Inflammatory macrophage treated with lipopolysaccharide for 1 hour (primary cell): Measurements from ENCODE around the gene DEPDC7.
A peak's percentile ranks its signal among the peaks of the same experiment; 100 is the strongest.
"Not testable (repeated sequence)": the region's sequence is repeated elsewhere in the genome, so short reads cannot be mapped to it uniquely, and the experiment has no call there.

ENCODE experiments used
- DNase-seq, 2 donors: peaks; one replicate each; pipeline ENCODE4 v3.0.0-alpha.2; 2020 to 2022

DEPDC7 gene

GRCh38 chr11:33027233-33027632 lies 11.6 kb downstream of the DEPDC7 start:
- DNase-seq: no peak

- DNase-seq: no peak
Measured at GRCh38 chr11:33027846-33028536, 12.3 kb downstream of the DEPDC7 start.

GRCh38 chr11:33028537-33028914 lies 12.8 kb downstream of the DEPDC7 start:
- no peak for DNase-seq

GRCh38 chr11:33029218-33029617 lies 13.5 kb downstream of the DEPDC7 start:
- DNase-seq: not testable (repeated sequence)

- no peak for DNase-seq
Measured at GRCh38 chr11:33033493-33033892, 17.8 kb downstream of the DEPDC7 start.

- DNase-seq: no peak
Measured at GRCh38 chr11:33035011-33035410, 19.3 kb downstream of the DEPDC7 start.

- peak; percentile 28 to 68 for DNase-seq
Measured at GRCh38 chr11:33039274-33040032, 23.8 kb downstream of the DEPDC7 start, which contains the start of gene TCP11L1. Gene TCP11L1 (plus strand): TSS chr11:33039572. CDS start chr11:33043774, 4,202 bp downstream.

- DNase-seq: no peak
Measured at GRCh38 chr11:33040033-33040861, 24.6 kb downstream of the DEPDC7 start.

- DNase-seq: no peak
Measured at GRCh38 chr11:33040862-33041453, 25.3 kb downstream of the DEPDC7 start.

- DNase-seq: no peak
Measured at GRCh38 chr11:33043221-33043830, 27.6 kb downstream of the DEPDC7 start.

- DNase-seq: no peak
Measured at GRCh38 chr11:33044285-33044756, 28.6 kb downstream of the DEPDC7 start.

GRCh38 chr11:33045551-33046255 lies 30.0 kb downstream of the DEPDC7 start:
- DNase-seq: no peak

- DNase-seq: peak; percentile 80 to 89
Measured at GRCh38 chr11:33048701-33049100, 33.0 kb downstream of the DEPDC7 start.

GRCh38 chr11:33049565-33050408 lies 34.1 kb downstream of the DEPDC7 start:
- not testable (repeated sequence) for DNase-seq

- peak; percentile 69 to 71 for DNase-seq
Measured at GRCh38 chr11:33052231-33052630, 36.6 kb downstream of the DEPDC7 start.

GRCh38 chr11:33055375-33055774 lies 39.7 kb downstream of the DEPDC7 start:
- DNase-seq: no peak

GRCh38 chr11:33057284-33057683 lies 41.6 kb downstream of the DEPDC7 start:
- no peak for DNase-seq

GRCh38 chr11:33059331-33060007 lies 43.8 kb downstream of the DEPDC7 start:
- no peak for DNase-seq

GRCh38 chr11:33060271-33060670 lies 44.6 kb downstream of the DEPDC7 start:
- DNase-seq: no peak

- no peak for DNase-seq
Measured at GRCh38 chr11:33062137-33062536, 46.5 kb downstream of the DEPDC7 start.
